ENCODE results near the gene POLN. TPM values are rescaled to one million over a fixed set of nuclear protein-coding genes. Genes with fewer than 3 reads are reported as not detected.
"Not testable (repeated sequence)": the region's sequence is repeated elsewhere in the genome, so short reads cannot be mapped to it uniquely, and the experiment has no call there.

POLN gene
- total RNA-seq, 4 donors from 2014 or later = 0.91 to 8.0 (median 1.2) TPM

DNA sequence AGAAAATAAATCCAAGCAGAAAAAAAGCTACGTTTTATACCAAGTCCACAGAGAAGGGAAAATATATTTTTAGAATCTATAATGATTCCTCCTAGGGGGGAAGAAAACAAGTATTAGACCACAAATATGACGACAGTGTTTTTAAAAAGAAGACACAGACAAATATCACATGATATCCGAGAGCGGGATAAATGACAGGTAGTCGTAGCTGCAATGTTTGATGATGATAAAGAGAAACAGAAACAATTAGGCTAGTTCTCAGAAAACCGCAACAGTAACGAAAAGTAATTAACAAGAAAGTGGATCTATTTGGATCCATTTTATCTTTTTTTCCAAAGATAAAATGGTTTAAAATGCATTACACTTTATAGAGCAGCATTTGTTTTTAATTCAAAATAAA, 918 bp downstream of the POLN start:
- H3K27me3 ChIP-seq = no peaks in the 10 kb centered on the region
- 7% methylated on average over 7 of the region's 7 CpGs for WGBS
- no peak for TF ChIP-seq POLR2A (IDR thresholded peaks at IDR 0.05)
- no peak for TF ChIP-seq POLR2AphosphoS5 (IDR thresholded peaks at IDR 0.05)
- TF ChIP-seq, protein P1, sequence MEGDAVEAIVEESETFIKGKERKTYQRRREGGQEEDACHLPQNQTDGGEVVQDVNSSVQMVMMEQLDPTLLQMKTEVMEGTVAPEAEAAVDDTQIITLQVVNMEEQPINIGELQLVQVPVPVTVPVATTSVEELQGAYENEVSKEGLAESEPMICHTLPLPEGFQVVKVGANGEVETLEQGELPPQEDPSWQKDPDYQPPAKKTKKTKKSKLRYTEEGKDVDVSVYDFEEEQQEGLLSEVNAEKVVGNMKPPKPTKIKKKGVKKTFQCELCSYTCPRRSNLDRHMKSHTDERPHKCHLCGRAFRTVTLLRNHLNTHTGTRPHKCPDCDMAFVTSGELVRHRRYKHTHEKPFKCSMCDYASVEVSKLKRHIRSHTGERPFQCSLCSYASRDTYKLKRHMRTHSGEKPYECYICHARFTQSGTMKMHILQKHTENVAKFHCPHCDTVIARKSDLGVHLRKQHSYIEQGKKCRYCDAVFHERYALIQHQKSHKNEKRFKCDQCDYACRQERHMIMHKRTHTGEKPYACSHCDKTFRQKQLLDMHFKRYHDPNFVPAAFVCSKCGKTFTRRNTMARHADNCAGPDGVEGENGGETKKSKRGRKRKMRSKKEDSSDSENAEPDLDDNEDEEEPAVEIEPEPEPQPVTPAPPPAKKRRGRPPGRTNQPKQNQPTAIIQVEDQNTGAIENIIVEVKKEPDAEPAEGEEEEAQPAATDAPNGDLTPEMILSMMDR (IDR thresholded peaks at IDR 0.05) = no peak
- TF ChIP-seq EP300 (IDR thresholded peaks at IDR 0.05) = no peak
- peaks cover 52% of the 10 kb centered on the region for H3K4me1 ChIP-seq
- H3K9me3 ChIP-seq = no peaks in the 10 kb centered on the region
- no peak overlapping the region for H3K27ac ChIP-seq
- H3K4me3 ChIP-seq = peak overlapping the region; percentile 95
- peaks cover 5% of the 10 kb centered on the region for H3K36me3 ChIP-seq
- no peak for DNase-seq (ENCODE audit: low spot score in 2 of 2)

- Histone ChIP-seq H3K4me1 (peaks cover 38% of the 10 kb centered on the region), H3K9me3 (no peaks in the 10 kb centered on the region), H3K4me3 (no peak overlapping the region), H3K27ac (no peak overlapping the region), H3K36me3 (peaks cover 21% of the 10 kb centered on the region), H3K27me3 (no peaks in the 10 kb centered on the region)
- no peak for DNase-seq (ENCODE audit: low spot score in 2 of 2)
- TF ChIP-seq, protein P1 (IDR thresholded peaks at IDR 0.05) = no peak
- no peak for TF ChIP-seq POLR2AphosphoS5 (IDR thresholded peaks at IDR 0.05)
- TF ChIP-seq EP300 (IDR thresholded peaks at IDR 0.05) = no peak
- TF ChIP-seq POLR2A (IDR thresholded peaks at IDR 0.05) = no peak
- WGBS = 70% methylated on average over 3 of the region's 3 CpGs
Measured at GRCh38 chr4:2236944-2237666, 4.8 kb downstream of the POLN start.

DNA sequence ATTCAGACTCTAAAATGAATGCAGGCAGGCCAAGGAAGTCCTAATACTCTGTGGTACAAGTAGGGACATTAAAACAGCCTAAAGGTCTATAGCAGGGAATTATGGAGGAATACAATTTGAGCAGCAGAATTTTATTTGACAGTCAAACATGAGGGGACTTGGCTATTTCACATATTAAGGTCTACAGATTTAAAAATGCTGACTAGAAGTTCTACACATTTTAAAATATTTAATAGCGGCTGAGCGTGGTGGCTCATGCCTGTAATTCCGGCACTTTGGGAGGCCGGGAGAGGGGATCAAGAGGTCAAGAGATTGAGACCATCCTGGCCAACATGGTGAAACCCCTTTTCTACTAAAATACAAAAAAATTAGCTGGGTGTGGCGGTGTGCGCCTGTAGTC, 10.8 kb downstream of the POLN start:
- H3K9me3 ChIP-seq = no peaks in the 10 kb centered on the region
- no peak overlapping the region for H3K27ac ChIP-seq
- H3K27me3 ChIP-seq = no peaks in the 10 kb centered on the region
- WGBS = 94% methylated on average over 6 of the region's 6 CpGs
- H3K4me3 ChIP-seq = no peak overlapping the region
- peaks cover 32% of the 10 kb centered on the region for H3K36me3 ChIP-seq
- DNase-seq (ENCODE audit: low spot score in 2 of 2) = no peak
- TF ChIP-seq EP300 (IDR thresholded peaks at IDR 0.05) = no peak
- no peak for TF ChIP-seq POLR2A (IDR thresholded peaks at IDR 0.05)
- TF ChIP-seq POLR2AphosphoS5 (IDR thresholded peaks at IDR 0.05) = no peak
- TF ChIP-seq, protein P1 (IDR thresholded peaks at IDR 0.05) = no peak
- H3K4me1 ChIP-seq = no peaks in the 10 kb centered on the region

GRCh38 chr4:2226261-2226660, 15.7 kb downstream of the POLN start:
- DNase-seq (ENCODE audit: low spot score in 2 of 2) = no peak
- WGBS = 74% methylated on average over 2 of the region's 2 CpGs
- H3K4me3 ChIP-seq = no peak overlapping the region

DNA sequence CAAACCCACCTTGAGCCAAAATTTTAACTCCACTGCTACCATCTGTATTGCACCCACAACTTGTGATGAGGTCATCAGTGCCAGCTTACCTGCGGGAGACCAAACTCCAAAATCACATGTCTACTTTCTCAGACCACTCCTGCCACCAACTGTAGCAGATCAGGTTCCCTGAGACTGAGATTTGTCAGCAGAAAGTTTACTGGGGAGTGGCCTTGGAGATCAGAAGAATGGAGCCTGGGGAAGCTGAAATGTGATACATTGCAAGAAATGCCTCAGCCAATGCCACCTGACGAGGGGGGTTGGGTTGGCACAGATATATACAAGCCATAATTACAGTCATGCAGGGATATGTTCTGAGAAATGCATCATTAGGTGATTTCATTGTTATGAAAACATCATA, 19.1 kb downstream of the POLN start:
- no peak for DNase-seq (ENCODE audit: low spot score in 2 of 2)
- Histone ChIP-seq H3K36me3 (peaks cover 10% of the 10 kb centered on the region), H3K4me1 (peaks cover 12% of the 10 kb centered on the region), H3K27ac (no peak overlapping the region), H3K9me3 (no peaks in the 10 kb centered on the region), H3K27me3 (no peaks in the 10 kb centered on the region), H3K4me3 (no peak overlapping the region)
- no peak for TF ChIP-seq POLR2A (IDR thresholded peaks at IDR 0.05)
- no peak for TF ChIP-seq POLR2AphosphoS5 (IDR thresholded peaks at IDR 0.05)
- TF ChIP-seq EP300 (IDR thresholded peaks at IDR 0.05) = no peak
- TF ChIP-seq, protein P1 (IDR thresholded peaks at IDR 0.05) = no peak
- 93% methylated on average over 2 of the region's 2 CpGs for WGBS

More at GRCh38 chr4:2226261-2226660, 15.7 kb downstream of the POLN start:
- no peak overlapping the region for H3K27ac ChIP-seq
- TF ChIP-seq, protein P1 (IDR thresholded peaks at IDR 0.05) = no peak
- TF ChIP-seq POLR2AphosphoS5 (IDR thresholded peaks at IDR 0.05) (no peak), POLR2A (IDR thresholded peaks at IDR 0.05) (no peak), EP300 (IDR thresholded peaks at IDR 0.05) (no peak)
- no peaks in the 10 kb centered on the region for H3K9me3 ChIP-seq
- peaks cover 19% of the 10 kb centered on the region for H3K36me3 ChIP-seq
- H3K4me1 ChIP-seq = no peaks in the 10 kb centered on the region
- no peaks in the 10 kb centered on the region for H3K27me3 ChIP-seq

GRCh38 chr4:2221378-2221777, 20.5 kb downstream of the POLN start:
- DNase-seq (ENCODE audit: low spot score in 2 of 2); H3K9me3 ChIP-seq; H3K4me3 ChIP-seq; H3K36me3 ChIP-seq; H3K27me3 ChIP-seq; H3K27ac ChIP-seq: not testable (repeated sequence)
- peaks cover 12% of the 10 kb centered on the region for H3K4me1 ChIP-seq
- WGBS = 76% methylated on average over 4 of the region's 4 CpGs
